RWPE2 (cell line): ENCODE data around the gene ERBIN.

Experiments used
- ATAC-seq: fragments of 200-7000 bp; cut with Tn5 transposase; 3 replicates; pipeline ENCODE4 v1.9.1; 2021; ENCODE audit warnings: low read depth
- DNase-seq: peaks from one replicate; pipeline ENCODE4 v3.0.0-alpha.2; 2020; ENCODE audit warnings: low spot score
- H3K27ac ChIP-seq: fragments of 450-650 bp; 2 replicates; pipeline ENCODE4 v1.5.1; 2017; ENCODE audit warnings: mild to moderate bottlenecking; ENCODE audit not compliant: poor library complexity, severe bottlenecking
- H3K27me3 ChIP-seq: fragments of 250-450 bp; sonication (Bioruptor Pico); 2 replicates; pipeline ENCODE4 v1.5.1; 2021; ENCODE audit warnings: mild to moderate bottlenecking, moderate library complexity; ENCODE audit not compliant: insufficient read depth, poor library complexity, severe bottlenecking
- H3K36me3 ChIP-seq: fragments of 250-450 bp; sonication (Bioruptor Pico); 2 replicates; pipeline ENCODE4 v1.5.1; 2020; ENCODE audit warnings: low read depth, mild to moderate bottlenecking, moderate library complexity
- H3K4me1 ChIP-seq: fragments of 250-450 bp; sonication (Bioruptor Pico); 2 replicates; pipeline ENCODE4 v1.5.1; 2021; ENCODE audit warnings: mild to moderate bottlenecking, moderate library complexity; ENCODE audit not compliant: insufficient read depth, poor library complexity, severe bottlenecking
- H3K4me3 ChIP-seq: fragments of 250-450 bp; sonication (Bioruptor Pico); 2 replicates; pipeline ENCODE4 v1.5.1; 2021; ENCODE audit warnings: mild to moderate bottlenecking, moderate library complexity; ENCODE audit not compliant: severe bottlenecking
- H3K9me3 ChIP-seq: fragments of 250-450 bp; sonication (Bioruptor Pico); 2 replicates; pipeline ENCODE4 v1.5.1; 2021; ENCODE audit warnings: mild to moderate bottlenecking, moderate library complexity; ENCODE audit not compliant: severe bottlenecking
- CTCF ChIP-seq: fragments of 450-650 bp; IDR thresholded peaks from one replicate; pipeline ENCODE4 v1.5.1; 2017; ENCODE audit warnings: mild to moderate bottlenecking, moderate library complexity; ENCODE audit not compliant: poor library complexity, severe bottlenecking

The ERBIN gene

GRCh38 chr5:66118304-66118703, 191.9 kb downstream of the ERBIN start:
- no peaks in the 10 kb centered on the region for H3K4me1 ChIP-seq

GRCh38 chr5:66122379-66123034, 196.1 kb downstream of the ERBIN start:
- Histone ChIP-seq H3K4me3 (no peak overlapping the region), H3K27me3 (no peaks in the 10 kb centered on the region), H3K36me3 (no peaks in the 10 kb centered on the region), H3K4me1 (no peaks in the 10 kb centered on the region), H3K9me3 (no peaks in the 10 kb centered on the region), H3K27ac (no peak overlapping the region)
- TF ChIP-seq CTCF: no peak
- DNase-seq (no peak), ATAC-seq (peak; percentile 77)

More at GRCh38 chr5:66118304-66118703, 191.9 kb downstream of the ERBIN start:
- H3K9me3 ChIP-seq: no peaks in the 10 kb centered on the region
- H3K4me3 ChIP-seq: no peak overlapping the region
- H3K27me3 ChIP-seq: no peaks in the 10 kb centered on the region
- DNase-seq (no peak), ATAC-seq (no peak)
- no peak overlapping the region for H3K27ac ChIP-seq
- no peak for TF ChIP-seq CTCF
- no peaks in the 10 kb centered on the region for H3K36me3 ChIP-seq

- Histone ChIP-seq H3K36me3 (no peaks in the 10 kb centered on the region), H3K27me3 (no peaks in the 10 kb centered on the region)
Measured at GRCh38 chr5:66129144-66129543, 202.8 kb downstream of the ERBIN start.

GRCh38 chr5:66130493-66130892, 204.1 kb downstream of the ERBIN start:
- TF ChIP-seq CTCF: no peak
- Histone ChIP-seq H3K36me3 (no peaks in the 10 kb centered on the region), H3K4me1 (no peaks in the 10 kb centered on the region), H3K4me3 (no peak overlapping the region), H3K27me3 (no peaks in the 10 kb centered on the region), H3K27ac (no peak overlapping the region), H3K9me3 (no peaks in the 10 kb centered on the region)
- no peak for ATAC-seq
- DNase-seq: no peak

More at GRCh38 chr5:66129144-66129543, 202.8 kb downstream of the ERBIN start:
- DNase-seq: no peak
- no peak for TF ChIP-seq CTCF
- Histone ChIP-seq H3K27ac (no peak overlapping the region), H3K9me3 (no peaks in the 10 kb centered on the region), H3K4me1 (no peaks in the 10 kb centered on the region), H3K4me3 (no peak overlapping the region)
- no peak for ATAC-seq
